ENCODE measurements around the gene POLR3B.

GRCh38 chr12:106431839-106432411 is 74.4 kb downstream of the POLR3B start:
- no peak for TF ChIP-seq POLR2A (IDR thresholded peaks at IDR 0.05; ENCODE audit: low read length)
- no peak for TF ChIP-seq GATA1 (IDR thresholded peaks at IDR 0.05; ENCODE audit: low read depth, low read length)
